Measurements from ENCODE around the gene SYT15. TPM values are rescaled to one million over a fixed set of nuclear protein-coding genes. Genes with fewer than 3 reads are reported as not detected.
"Not testable (repeated sequence)": the region's sequence is repeated elsewhere in the genome, so short reads cannot be mapped to it uniquely, and the experiment has no call there.

Gene SYT15
- total RNA-seq, 1 experiment from 2014 or later = 0.60 TPM

GRCh38 chr10:46617913-46618312 lies 39.0 kb downstream of the SYT15 start:
- H3K9me3 ChIP-seq (ENCODE audit: low read length); H3K4me3 ChIP-seq (ENCODE audit: low read length): not testable (repeated sequence)

GRCh38 chr10:46623899-46624654 lies 45.1 kb downstream of the SYT15 start:
- H3K79me2 ChIP-seq (ENCODE audit: low read length); H3K4me2 ChIP-seq (ENCODE audit: low read depth, low read length, poor library complexity, severe bottlenecking); H4K20me1 ChIP-seq (ENCODE audit: insufficient read depth, low read depth, low read length); H3K4me1 ChIP-seq (ENCODE audit: low read length); H3K9me3 ChIP-seq (ENCODE audit: low read length); H3K9ac ChIP-seq (ENCODE audit: low read length); DNase-seq; H2AFZ ChIP-seq (ENCODE audit: low read length); H3K36me3 ChIP-seq (ENCODE audit: insufficient read depth, low read length); H3K27ac ChIP-seq (ENCODE audit: low read length); H3K4me3 ChIP-seq (ENCODE audit: low read length); H3K9me2 ChIP-seq (replicated peaks; ENCODE audit: insufficient read depth, low read length); H3K27me3 ChIP-seq (ENCODE audit: low read length): not testable (repeated sequence)

More at GRCh38 chr10:46617913-46618312, 39.0 kb downstream of the SYT15 start:
- not testable (repeated sequence) for H3K27me3 ChIP-seq (ENCODE audit: low read length); H2AFZ ChIP-seq (ENCODE audit: low read length); H3K27ac ChIP-seq (ENCODE audit: low read length); H4K20me1 ChIP-seq (ENCODE audit: insufficient read depth, low read depth, low read length); H3K9ac ChIP-seq (ENCODE audit: low read length); H3K4me2 ChIP-seq (ENCODE audit: low read depth, low read length, poor library complexity, severe bottlenecking); H3K79me2 ChIP-seq (ENCODE audit: low read length); H3K36me3 ChIP-seq (ENCODE audit: insufficient read depth, low read length); H3K4me1 ChIP-seq (ENCODE audit: low read length); H3K9me2 ChIP-seq (replicated peaks; ENCODE audit: insufficient read depth, low read length); DNase-seq

- not testable (repeated sequence) for H4K20me1 ChIP-seq (ENCODE audit: insufficient read depth, low read depth, low read length); H3K4me2 ChIP-seq (ENCODE audit: low read depth, low read length, poor library complexity, severe bottlenecking); H3K9me3 ChIP-seq (ENCODE audit: low read length); H3K79me2 ChIP-seq (ENCODE audit: low read length); H3K9me2 ChIP-seq (replicated peaks; ENCODE audit: insufficient read depth, low read length); H2AFZ ChIP-seq (ENCODE audit: low read length); H3K27me3 ChIP-seq (ENCODE audit: low read length); H3K4me3 ChIP-seq (ENCODE audit: low read length); H3K4me1 ChIP-seq (ENCODE audit: low read length); H3K36me3 ChIP-seq (ENCODE audit: insufficient read depth, low read length); H3K27ac ChIP-seq (ENCODE audit: low read length); DNase-seq; H3K9ac ChIP-seq (ENCODE audit: low read length)
Observed at GRCh38 chr10:46629805-46630204, 50.9 kb downstream of the SYT15 start.

- H3K36me3 ChIP-seq (ENCODE audit: insufficient read depth, low read length); H3K9ac ChIP-seq (ENCODE audit: low read length); H3K79me2 ChIP-seq (ENCODE audit: low read length); H3K4me3 ChIP-seq (ENCODE audit: low read length); H3K9me3 ChIP-seq (ENCODE audit: low read length); H3K4me2 ChIP-seq (ENCODE audit: low read depth, low read length, poor library complexity, severe bottlenecking); H4K20me1 ChIP-seq (ENCODE audit: insufficient read depth, low read depth, low read length); H3K4me1 ChIP-seq (ENCODE audit: low read length); H3K9me2 ChIP-seq (replicated peaks; ENCODE audit: insufficient read depth, low read length); DNase-seq; H3K27me3 ChIP-seq (ENCODE audit: low read length); H2AFZ ChIP-seq (ENCODE audit: low read length); H3K27ac ChIP-seq (ENCODE audit: low read length): not testable (repeated sequence)
Observed at GRCh38 chr10:46630816-46631215, 51.9 kb downstream of the SYT15 start.

GRCh38 chr10:46631683-46632082 lies 52.8 kb downstream of the SYT15 start:
- not testable (repeated sequence) for H3K4me3 ChIP-seq (ENCODE audit: low read length); H3K4me1 ChIP-seq (ENCODE audit: low read length); H3K9ac ChIP-seq (ENCODE audit: low read length); H4K20me1 ChIP-seq (ENCODE audit: insufficient read depth, low read depth, low read length); H3K27me3 ChIP-seq (ENCODE audit: low read length); H3K9me3 ChIP-seq (ENCODE audit: low read length); H3K79me2 ChIP-seq (ENCODE audit: low read length); H3K36me3 ChIP-seq (ENCODE audit: insufficient read depth, low read length); H3K9me2 ChIP-seq (replicated peaks; ENCODE audit: insufficient read depth, low read length); H3K4me2 ChIP-seq (ENCODE audit: low read depth, low read length, poor library complexity, severe bottlenecking); H2AFZ ChIP-seq (ENCODE audit: low read length); DNase-seq; H3K27ac ChIP-seq (ENCODE audit: low read length)

GRCh38 chr10:46634698-46635097 lies 55.8 kb downstream of the SYT15 start:
- not testable (repeated sequence) for H3K27ac ChIP-seq (ENCODE audit: low read length); H3K4me1 ChIP-seq (ENCODE audit: low read length); H3K9ac ChIP-seq (ENCODE audit: low read length); H3K36me3 ChIP-seq (ENCODE audit: insufficient read depth, low read length); H2AFZ ChIP-seq (ENCODE audit: low read length); H3K27me3 ChIP-seq (ENCODE audit: low read length); H3K4me2 ChIP-seq (ENCODE audit: low read depth, low read length, poor library complexity, severe bottlenecking); H3K9me2 ChIP-seq (replicated peaks; ENCODE audit: insufficient read depth, low read length); H4K20me1 ChIP-seq (ENCODE audit: insufficient read depth, low read depth, low read length); DNase-seq; H3K9me3 ChIP-seq (ENCODE audit: low read length); H3K4me3 ChIP-seq (ENCODE audit: low read length); H3K79me2 ChIP-seq (ENCODE audit: low read length)

- not testable (repeated sequence) for H3K4me1 ChIP-seq (ENCODE audit: low read length); H3K36me3 ChIP-seq (ENCODE audit: insufficient read depth, low read length); H3K27me3 ChIP-seq (ENCODE audit: low read length); H3K27ac ChIP-seq (ENCODE audit: low read length); H3K4me2 ChIP-seq (ENCODE audit: low read depth, low read length, poor library complexity, severe bottlenecking); H3K9ac ChIP-seq (ENCODE audit: low read length); H3K9me2 ChIP-seq (replicated peaks; ENCODE audit: insufficient read depth, low read length); H3K4me3 ChIP-seq (ENCODE audit: low read length); H3K79me2 ChIP-seq (ENCODE audit: low read length); DNase-seq; H2AFZ ChIP-seq (ENCODE audit: low read length); H4K20me1 ChIP-seq (ENCODE audit: insufficient read depth, low read depth, low read length); H3K9me3 ChIP-seq (ENCODE audit: low read length)
Observed at GRCh38 chr10:46635364-46635959, 56.5 kb downstream of the SYT15 start.

GRCh38 chr10:46640005-46640404 lies 61.1 kb downstream of the SYT15 start:
- not testable (repeated sequence) for H3K36me3 ChIP-seq (ENCODE audit: insufficient read depth, low read length); H3K27me3 ChIP-seq (ENCODE audit: low read length); H3K79me2 ChIP-seq (ENCODE audit: low read length); H3K4me1 ChIP-seq (ENCODE audit: low read length); H3K9me3 ChIP-seq (ENCODE audit: low read length); H3K4me3 ChIP-seq (ENCODE audit: low read length); H2AFZ ChIP-seq (ENCODE audit: low read length); H3K4me2 ChIP-seq (ENCODE audit: low read depth, low read length, poor library complexity, severe bottlenecking); H4K20me1 ChIP-seq (ENCODE audit: insufficient read depth, low read depth, low read length); H3K9ac ChIP-seq (ENCODE audit: low read length); DNase-seq; H3K9me2 ChIP-seq (replicated peaks; ENCODE audit: insufficient read depth, low read length); H3K27ac ChIP-seq (ENCODE audit: low read length)

All from Karpas-422 (cell line).